Measurements from ENCODE around the gene CYP2U1.
"Not testable (repeated sequence)": the region's sequence is repeated elsewhere in the genome, so short reads cannot be mapped to it uniquely, and the experiment has no call there.

The CYP2U1 gene

GRCh38 chr4:107966903-107967302 lies 35.6 kb downstream of the CYP2U1 start:
- CTCF ChIA-PET = no interaction called here
- POLR2A ChIA-PET = no interaction called here
- DNase-seq (ENCODE audit: extremely low spot score) = no peak
- TF ChIP-seq FOXM1 (IDR thresholded peaks at IDR 0.05; ENCODE audit: borderline replicate concordance) = no peak
- TF ChIP-seq SP1 (IDR thresholded peaks at IDR 0.05) = no peak
- no peak for TF ChIP-seq ELF4 (IDR thresholded peaks at IDR 0.05)
- no peak for TF ChIP-seq L3MBTL2 (conservative IDR thresholded peaks at IDR 0.05)
- no peak for TF ChIP-seq FOXK2 (IDR thresholded peaks at IDR 0.05)
- no peak for TF ChIP-seq ZNF384 (IDR thresholded peaks at IDR 0.05)

- CTCF ChIA-PET; POLR2A ChIA-PET; DNase-seq (ENCODE audit: extremely low spot score): not testable (repeated sequence)
These were observed 36.2 kb downstream of the CYP2U1 start for GRCh38 chr4:107967519-107967918.

GRCh38 chr4:107967921-107968320 lies 36.6 kb downstream of the CYP2U1 start:
- POLR2A ChIA-PET; CTCF ChIA-PET; DNase-seq (ENCODE audit: extremely low spot score): not testable (repeated sequence)

- TF ChIP-seq ZNF384 (IDR thresholded peaks at IDR 0.05) (no peak), NFRKB (IDR thresholded peaks at IDR 0.05) (no peak), CTBP1 (IDR thresholded peaks at IDR 0.05; ENCODE audit: borderline replicate concordance) (no peak), PKNOX1 (IDR thresholded peaks at IDR 0.05) (no peak), L3MBTL2 (conservative IDR thresholded peaks at IDR 0.05) (no peak), LEF1 (IDR thresholded peaks at IDR 0.05; ENCODE audit: borderline replicate concordance) (no peak), ARNT (IDR thresholded peaks at IDR 0.05) (no peak), ELF4 (IDR thresholded peaks at IDR 0.05) (no peak), FOXM1 (IDR thresholded peaks at IDR 0.05; ENCODE audit: borderline replicate concordance) (no peak), TARDBP (IDR thresholded peaks at IDR 0.05) (no peak), SP1 (IDR thresholded peaks at IDR 0.05) (no peak)
- POLR2A ChIA-PET = no interaction called here
- DNase-seq (ENCODE audit: extremely low spot score) = no peak
- CTCF ChIA-PET = no interaction called here
These were observed 38.9 kb downstream of the CYP2U1 start for GRCh38 chr4:107970063-107970798.

- CTCF ChIA-PET = no interaction called here
- POLR2A ChIA-PET = no interaction called here
- TF ChIP-seq TARDBP (IDR thresholded peaks at IDR 0.05) (no peak), FOXA1 (IDR thresholded peaks at IDR 0.05) (no peak), SUZ12 (IDR thresholded peaks at IDR 0.05) (no peak), CTBP1 (IDR thresholded peaks at IDR 0.05; ENCODE audit: borderline replicate concordance) (no peak), FOXK2 (IDR thresholded peaks at IDR 0.05) (no peak), FOXM1 (IDR thresholded peaks at IDR 0.05; ENCODE audit: borderline replicate concordance) (no peak), BHLHE40 (IDR thresholded peaks at IDR 0.05; ENCODE audit: borderline replicate concordance) (no peak), NFRKB (IDR thresholded peaks at IDR 0.05) (no peak), L3MBTL2 (conservative IDR thresholded peaks at IDR 0.05) (no peak), ARNT (IDR thresholded peaks at IDR 0.05) (no peak)
- DNase-seq (ENCODE audit: extremely low spot score) = no peak
These were observed 41.3 kb downstream of the CYP2U1 start for GRCh38 chr4:107972605-107973004.

GRCh38 chr4:107974523-107974922 lies 43.2 kb downstream of the CYP2U1 start:
- ChIA-PET CTCF (no interaction called here), POLR2A (no interaction called here)
- no peak for TF ChIP-seq FOXM1 (IDR thresholded peaks at IDR 0.05; ENCODE audit: borderline replicate concordance)
- TF ChIP-seq SP1 (IDR thresholded peaks at IDR 0.05) = no peak
- TF ChIP-seq HDGF (IDR thresholded peaks at IDR 0.05; ENCODE audit: borderline replicate concordance) = no peak
- TF ChIP-seq CTBP1 (IDR thresholded peaks at IDR 0.05; ENCODE audit: borderline replicate concordance) = no peak
- TF ChIP-seq ELF4 (IDR thresholded peaks at IDR 0.05) = no peak
- no peak for TF ChIP-seq L3MBTL2 (conservative IDR thresholded peaks at IDR 0.05)
- TF ChIP-seq FOXA1 (IDR thresholded peaks at IDR 0.05) = no peak
- TF ChIP-seq NFRKB (IDR thresholded peaks at IDR 0.05) = no peak
- no peak for TF ChIP-seq PKNOX1 (IDR thresholded peaks at IDR 0.05)
- TF ChIP-seq FOXK2 (IDR thresholded peaks at IDR 0.05) = no peak
- TF ChIP-seq ARNT (IDR thresholded peaks at IDR 0.05) = no peak
- DNase-seq (ENCODE audit: extremely low spot score) = no peak

- POLR2A ChIA-PET = no interaction called here
- TF ChIP-seq CTBP1 (IDR thresholded peaks at IDR 0.05; ENCODE audit: borderline replicate concordance) = no peak
- no peak for TF ChIP-seq SUZ12 (IDR thresholded peaks at IDR 0.05)
- no peak for TF ChIP-seq HDGF (IDR thresholded peaks at IDR 0.05; ENCODE audit: borderline replicate concordance)
- TF ChIP-seq ELF4 (IDR thresholded peaks at IDR 0.05) = no peak
- no peak for TF ChIP-seq SP1 (IDR thresholded peaks at IDR 0.05)
- DNase-seq (ENCODE audit: extremely low spot score) = no peak
- CTCF ChIA-PET = no interaction called here
These were observed 46.1 kb downstream of the CYP2U1 start for GRCh38 chr4:107977482-107977881.

GRCh38 chr4:107977966-107978705 lies 46.8 kb downstream of the CYP2U1 start:
- CTCF ChIA-PET = no interaction called here

More at GRCh38 chr4:107977966-107978705, 46.8 kb downstream of the CYP2U1 start:
- no peak for DNase-seq (ENCODE audit: extremely low spot score)
- TF ChIP-seq NFRKB (IDR thresholded peaks at IDR 0.05) (no peak), ZNF384 (IDR thresholded peaks at IDR 0.05) (no peak)
- POLR2A ChIA-PET = no interaction called here
